Neural crest cell (in vitro differentiated cells): ENCODE data around the gene OPHN1. TPM values are rescaled to one million over a fixed set of nuclear protein-coding genes. Genes with fewer than 3 reads are reported as not detected.
A peak's percentile ranks its signal among the peaks of the same experiment; 100 is the strongest.

Source experiments
- DNase-seq: peaks from one replicate; pipeline ENCODE4 v3.0.0; 2021; ENCODE audit warnings: low read depth, mixed read lengths, low spot score
- H3K27ac Mint-ChIP-seq: one replicate; pipeline ENCODE4 v1.8.0; 2021; ENCODE audit warnings: mild to moderate bottlenecking, mixed read lengths; ENCODE audit not compliant: unreplicated experiment
- H3K27me3 Mint-ChIP-seq: 2 replicates; pipeline ENCODE4 v1.8.0; 2021; ENCODE audit warnings: low read depth, mild to moderate bottlenecking, mixed read lengths
- H3K36me3 Mint-ChIP-seq: 2 replicates; pipeline ENCODE4 v1.8.0; 2021; ENCODE audit warnings: low read depth, mild to moderate bottlenecking, mixed read lengths
- H3K4me1 Mint-ChIP-seq: 2 replicates; pipeline ENCODE4 v1.8.0; 2021; ENCODE audit warnings: mixed read lengths
- H3K4me3 Mint-ChIP-seq: one replicate; pipeline ENCODE4 v1.8.0; 2021; ENCODE audit warnings: mild to moderate bottlenecking, mixed read lengths
- H3K9me3 Mint-ChIP-seq: 2 replicates; pipeline ENCODE4 v1.8.0; 2021; ENCODE audit warnings: mixed read lengths
- CTCF ChIP-seq: fragments of 200-600 bp; sonication (generic); conservative IDR thresholded peaks from 2 replicates; pipeline ENCODE4 v1.5.0; 2021; ENCODE audit warnings: antibody characterized with exemption, mild to moderate bottlenecking
- total RNA-seq: library from RNA; stranded (reverse); gene quantifications from 2 replicates; pipeline ENCODE4 v1.2.1, GENCODE V29; 2021

Gene OPHN1
- total RNA-seq, 1 donor from 2014 or later, result 9.4 TPM

GRCh38 chrX:68438575-68438974 is 5.3 kb upstream of the OPHN1 start:
- Mint-ChIP-seq H3K36me3 (no peaks in the 10 kb centered on the region), H3K27ac (no peak overlapping the region), H3K9me3 (no peaks in the 10 kb centered on the region), H3K27me3 (no peaks in the 10 kb centered on the region), H3K4me1 (peaks cover 6% of the 10 kb centered on the region), H3K4me3 (no peak overlapping the region)
- DNase-seq, result no peak
- no peak for TF ChIP-seq CTCF

- Mint-ChIP-seq H3K27ac (peak overlapping the region; percentile 58), H3K4me1 (peaks cover 16% of the 10 kb centered on the region), H3K9me3 (no peaks in the 10 kb centered on the region), H3K4me3 (peak overlapping the region; percentile 97), H3K27me3 (no peaks in the 10 kb centered on the region), H3K36me3 (peaks cover 5% of the 10 kb centered on the region)
- peak; percentile 1 for DNase-seq
- TF ChIP-seq CTCF, result no peak
Measured at GRCh38 chrX:68433981-68434299, 645 bp upstream of the OPHN1 start.

- Mint-ChIP-seq H3K4me3 (peak overlapping the region; percentile 97), H3K9me3 (peaks cover 3% of the 10 kb centered on the region), H3K27me3 (no peaks in the 10 kb centered on the region), H3K4me1 (peaks cover 16% of the 10 kb centered on the region), H3K36me3 (peaks cover 5% of the 10 kb centered on the region), H3K27ac (no peak overlapping the region)
- no peak for TF ChIP-seq CTCF
- peak; percentile 1 for DNase-seq
Measured at GRCh38 chrX:68432648-68433047, 647 bp downstream of the OPHN1 start.

- no peak for DNase-seq
- Mint-ChIP-seq H3K36me3 (peaks cover 5% of the 10 kb centered on the region), H3K4me3 (peak overlapping the region; percentile 97), H3K27me3 (no peaks in the 10 kb centered on the region), H3K4me1 (peaks cover 16% of the 10 kb centered on the region), H3K9me3 (peaks cover 3% of the 10 kb centered on the region), H3K27ac (no peak overlapping the region)
- TF ChIP-seq CTCF, result no peak
Measured at GRCh38 chrX:68431836-68432235, 1.5 kb downstream of the OPHN1 start.

GRCh38 chrX:68429216-68429615 is 4.1 kb downstream of the OPHN1 start:
- Mint-ChIP-seq H3K4me1 (peaks cover 12% of the 10 kb centered on the region), H3K4me3 (no peak overlapping the region), H3K36me3 (peaks cover 5% of the 10 kb centered on the region), H3K27ac (no peak overlapping the region), H3K27me3 (no peaks in the 10 kb centered on the region), H3K9me3 (peaks cover 3% of the 10 kb centered on the region)
- no peak for DNase-seq
- TF ChIP-seq CTCF, result no peak

- Mint-ChIP-seq H3K27ac (no peak overlapping the region), H3K4me1 (peaks cover 9% of the 10 kb centered on the region), H3K9me3 (peaks cover 3% of the 10 kb centered on the region), H3K27me3 (no peaks in the 10 kb centered on the region), H3K36me3 (peaks cover 7% of the 10 kb centered on the region), H3K4me3 (no peak overlapping the region)
- no peak for DNase-seq
- no peak for TF ChIP-seq CTCF
Measured at GRCh38 chrX:68428431-68428830, 4.9 kb downstream of the OPHN1 start.
